CD4-positive, alpha-beta T cell (primary cell): Measurements from ENCODE around the gene ANKS1B. TPM values are rescaled to one million over a fixed set of nuclear protein-coding genes. Genes with fewer than 3 reads are reported as not detected.

Experiments used
- ATAC-seq: fragments of 200-7000 bp; cut with Tn5 transposase; one replicate; pipeline ENCODE4 v1.10.0; 2022; ENCODE audit warnings: mild to moderate bottlenecking; ENCODE audit not compliant: poor library complexity
- CTCF ChIA-PET: fragments of 350-600 bp; sonication (Branson Sonifier 250); formaldehyde crosslinking; loops from one replicate; lab custom pipeline; 2021; ENCODE audit warnings: antibody characterized with exemption, inconsistent platforms; lab: Charles Lee
- POLR2A ChIA-PET: fragments of 350-600 bp; sonication (Branson Sonifier 250); formaldehyde crosslinking; loops from one replicate; lab custom pipeline; 2021; ENCODE audit warnings: antibody characterized with exemption, inconsistent platforms; lab: Charles Lee
- DNase-seq, 14 experiments: peaks; one replicate each; pipeline ENCODE4 v3.0.0-alpha.2; 2013 to 2020; ENCODE audit warnings: mixed read lengths in 2 of 14
- H3K27ac ChIP-seq, 2 donors: one replicate each; pipeline versions ENCODE4 v1.5.1 to v1.7.0; 2013; ENCODE audit warnings: low read length in 2 of 2, low read depth in 1 of 2, mild to moderate bottlenecking in 1 of 2
- H3K27me3 ChIP-seq, 2 experiments: 1 replicate in 1 of 2; 2 replicates in 1 of 2; pipeline versions ENCODE4 v1.6.1 to v1.7.0; 2013; ENCODE audit warnings: low read length in 2 of 2, control low read depth in 1 of 2, mild to moderate bottlenecking in 1 of 2, moderate library complexity in 1 of 2; ENCODE audit not compliant: insufficient read depth in 2 of 2, control insufficient read depth in 1 of 2
- H3K36me3 ChIP-seq: one replicate; pipeline ENCODE4 v1.6.1; 2013; ENCODE audit warnings: low read length, control low read depth; ENCODE audit not compliant: insufficient read depth
- H3K4me1 ChIP-seq: one replicate; pipeline ENCODE4 v1.6.1; 2013; ENCODE audit warnings: low read length, control low read depth; ENCODE audit not compliant: insufficient read depth
- H3K4me3 ChIP-seq: one replicate; pipeline ENCODE4 v1.5.1; 2013; ENCODE audit warnings: mild to moderate bottlenecking, low read length, moderate library complexity
- H3K9me3 ChIP-seq, 2 experiments: 1 replicate in 1 of 2; 2 replicates in 1 of 2; pipeline versions ENCODE4 v1.6.1 to v1.7.0; 2013; ENCODE audit warnings: low read length in 2 of 2, mild to moderate bottlenecking in 2 of 2, control low read depth in 1 of 2, moderate library complexity in 1 of 2; ENCODE audit not compliant: control insufficient read depth in 1 of 2, insufficient read depth in 1 of 2
- H3K27ac Mint-ChIP-seq: one replicate; pipeline ENCODE4 v1.8.0; 2020; ENCODE audit warnings: mixed read lengths
- H3K27me3 Mint-ChIP-seq: one replicate; pipeline ENCODE4 v1.8.0; 2021; ENCODE audit warnings: mixed read lengths
- H3K36me3 Mint-ChIP-seq: one replicate; pipeline ENCODE4 v1.8.0; 2021; ENCODE audit warnings: low read depth, mixed read lengths
- H3K4me1 Mint-ChIP-seq: one replicate; pipeline ENCODE4 v1.8.0; 2021; ENCODE audit warnings: low read depth, mixed read lengths
- H3K4me3 Mint-ChIP-seq: one replicate; pipeline ENCODE4 v1.8.0; 2020; ENCODE audit warnings: mild to moderate bottlenecking, mixed read lengths
- H3K9me3 Mint-ChIP-seq: one replicate; pipeline ENCODE4 v1.8.0; 2020; ENCODE audit warnings: mixed read lengths
- CTCF ChIP-seq: fragments of 200-600 bp; IDR thresholded peaks from one replicate; pipeline ENCODE4 v1.8.0; 2022; ENCODE audit warnings: antibody characterized with exemption, mild to moderate bottlenecking
- intact Hi-C, 2 experiments: fragments of 100-400 bp; cut with DNase I in 1 of 2; cut with micrococcal nuclease in 1 of 2; formaldehyde crosslinking; loops; one replicate each; pipeline versions ENCODE4 v1.15.1 to v1.9.0; 2023 to 2025; cut with DNase I, micrococcal nuclease
- total RNA-seq, 174 experiments: library from RNA in 2 of 174; stranded (reverse) in 2 of 174; gene quantifications; one replicate each; pipeline ENCODE4 v1.2.3 and lab custom pipeline; 2021 to 2026

The ANKS1B gene
- total RNA-seq, 2 experiments from 2014 or later = 0.16 to 1.1 TPM

- Histone ChIP-seq H3K4me3 (no peak overlapping the region), H3K27ac (no peak overlapping the region), H3K9me3 (no peaks in the 10 kb centered on the region), H3K27me3 (no peaks in the 10 kb centered on the region), H3K36me3 (no peaks in the 10 kb centered on the region), H3K4me1 (no peaks in the 10 kb centered on the region)
- CTCF ChIA-PET = no interaction called here
- DNase-seq (no peak), ATAC-seq (no peak)
- Mint-ChIP-seq H3K27ac (no peak overlapping the region), H3K36me3 (no peaks in the 10 kb centered on the region), H3K9me3 (peaks cover 7% of the 10 kb centered on the region), H3K4me1 (no peaks in the 10 kb centered on the region), H3K27me3 (no peaks in the 10 kb centered on the region), H3K4me3 (no peak overlapping the region)
- intact Hi-C loops = no loop called here
- POLR2A ChIA-PET = no interaction called here
- no peak for TF ChIP-seq CTCF
Measured at GRCh38 chr12:99444859-99445316, 539.8 kb downstream of the ANKS1B start.

GRCh38 chr12:99442758-99443157 lies 542.0 kb downstream of the ANKS1B start:
- DNase-seq (no peak), ATAC-seq (no peak)
- POLR2A ChIA-PET = no interaction called here
- H3K9me3 Mint-ChIP-seq = peaks cover 6% of the 10 kb centered on the region
- Histone ChIP-seq H3K4me1 (no peaks in the 10 kb centered on the region), H3K36me3 (no peaks in the 10 kb centered on the region), H3K27ac (no peak overlapping the region), H3K9me3 (no peaks in the 10 kb centered on the region), H3K27me3 (no peaks in the 10 kb centered on the region), H3K4me3 (no peak overlapping the region)
- TF ChIP-seq CTCF = no peak
- H3K4me1 Mint-ChIP-seq = no peaks in the 10 kb centered on the region
- intact Hi-C loops = no loop called here
- H3K36me3 Mint-ChIP-seq = no peaks in the 10 kb centered on the region
- H3K27ac Mint-ChIP-seq = no peak overlapping the region
- CTCF ChIA-PET = no interaction called here
- no peaks in the 10 kb centered on the region for H3K27me3 Mint-ChIP-seq
- no peak overlapping the region for H3K4me3 Mint-ChIP-seq

GRCh38 chr12:99439399-99439798 lies 545.3 kb downstream of the ANKS1B start:
- Mint-ChIP-seq H3K36me3 (no peaks in the 10 kb centered on the region), H3K4me3 (no peak overlapping the region), H3K27ac (no peak overlapping the region), H3K4me1 (no peaks in the 10 kb centered on the region), H3K9me3 (peaks cover 2% of the 10 kb centered on the region), H3K27me3 (no peaks in the 10 kb centered on the region)
- ChIA-PET CTCF (no interaction called here), POLR2A (no interaction called here)
- ATAC-seq (no peak), DNase-seq (no peak)
- intact Hi-C loops = no loop called here
- H3K4me3 ChIP-seq = no peak overlapping the region
- H3K4me1 ChIP-seq = no peaks in the 10 kb centered on the region
- H3K27ac ChIP-seq = no peak overlapping the region
- H3K9me3 ChIP-seq = no peaks in the 10 kb centered on the region
- TF ChIP-seq CTCF = no peak
- no peaks in the 10 kb centered on the region for H3K27me3 ChIP-seq
- no peaks in the 10 kb centered on the region for H3K36me3 ChIP-seq
